ENCODE results near the gene MZF1. TPM values are rescaled to one million over a fixed set of nuclear protein-coding genes. Genes with fewer than 3 reads are reported as not detected.
A peak's percentile ranks its signal among the peaks of the same experiment; 100 is the strongest.

MZF1 gene
- total and polyA plus RNA-seq, 10 of the 15 experiments (the other 5 are each of a cell fraction or from before 2014, with no cell fraction given): 0.38 to 14.7 (median 7.2) TPM

GRCh38 chr19:58575183-58576041 is 2.3 kb upstream of the MZF1 start (continued):
- TF ChIP-seq ZNF592 (IDR thresholded peaks at IDR 0.05) (no peak), ASH2L (IDR thresholded peaks at IDR 0.05; ENCODE audit: borderline replicate concordance, low read depth) (no peak), TBL1XR1 (IDR thresholded peaks at IDR 0.05; ENCODE audit: low read depth, low read length) (no peak), SP1 (IDR thresholded peaks at IDR 0.05; ENCODE audit: low read depth, low read length) (peak; percentile 63), POLR2AphosphoS2 (IDR thresholded peaks at IDR 0.05; ENCODE audit: low read depth, low read length) (peak; percentile 65; the same call in 1 of the 2 replicates), NKRF (conservative IDR thresholded peaks at IDR 0.05) (peak; percentile 83; the same call in 1 of the 2 replicates), SIX5 (IDR thresholded peaks at IDR 0.05; ENCODE audit: low read depth, low read length, severe bottlenecking) (peak; percentile 89), FOS (IDR thresholded peaks at IDR 0.05; ENCODE audit: borderline replicate concordance, extremely low read depth, insufficient read length) (no peak), TARDBP (IDR thresholded peaks at IDR 0.05; ENCODE audit: borderline replicate concordance) (peak; percentile 88; the same call in 1 of the 2 replicates), NR2C2 (IDR thresholded peaks at IDR 0.05; ENCODE audit: borderline replicate concordance, control insufficient read depth, insufficient read length, low read depth) (no peak), POU2F2 (IDR thresholded peaks at IDR 0.05; ENCODE audit: borderline replicate concordance, low read depth, low read length) (no peak), SUPT20H (IDR thresholded peaks at IDR 0.05; ENCODE audit: borderline replicate concordance, control insufficient read depth, low read depth, low read length) (no peak), TAF1 (IDR thresholded peaks at IDR 0.05; ENCODE audit: borderline replicate concordance, low read depth, low read length) (peak; percentile 49; the same call in 1 of the 2 replicates), RB1 (IDR thresholded peaks at IDR 0.05; ENCODE audit: borderline replicate concordance) (0 out of 2 replicates have a peak, but pooled peaks have one; percentile 66), KLF5 (IDR thresholded peaks at IDR 0.05; ENCODE audit: partially characterized antibody) (peak; percentile 71), RAD51 (IDR thresholded peaks at IDR 0.05) (no peak), SUZ12 (IDR thresholded peaks at IDR 0.05; ENCODE audit: unreplicated experiment) (no peak), POLR2AphosphoS5 (IDR thresholded peaks at IDR 0.05; ENCODE audit: low read length) (peak; percentile 86), FOXK2 (IDR thresholded peaks at IDR 0.05) (no peak)
- TF ChIP-seq, protein P1, sequence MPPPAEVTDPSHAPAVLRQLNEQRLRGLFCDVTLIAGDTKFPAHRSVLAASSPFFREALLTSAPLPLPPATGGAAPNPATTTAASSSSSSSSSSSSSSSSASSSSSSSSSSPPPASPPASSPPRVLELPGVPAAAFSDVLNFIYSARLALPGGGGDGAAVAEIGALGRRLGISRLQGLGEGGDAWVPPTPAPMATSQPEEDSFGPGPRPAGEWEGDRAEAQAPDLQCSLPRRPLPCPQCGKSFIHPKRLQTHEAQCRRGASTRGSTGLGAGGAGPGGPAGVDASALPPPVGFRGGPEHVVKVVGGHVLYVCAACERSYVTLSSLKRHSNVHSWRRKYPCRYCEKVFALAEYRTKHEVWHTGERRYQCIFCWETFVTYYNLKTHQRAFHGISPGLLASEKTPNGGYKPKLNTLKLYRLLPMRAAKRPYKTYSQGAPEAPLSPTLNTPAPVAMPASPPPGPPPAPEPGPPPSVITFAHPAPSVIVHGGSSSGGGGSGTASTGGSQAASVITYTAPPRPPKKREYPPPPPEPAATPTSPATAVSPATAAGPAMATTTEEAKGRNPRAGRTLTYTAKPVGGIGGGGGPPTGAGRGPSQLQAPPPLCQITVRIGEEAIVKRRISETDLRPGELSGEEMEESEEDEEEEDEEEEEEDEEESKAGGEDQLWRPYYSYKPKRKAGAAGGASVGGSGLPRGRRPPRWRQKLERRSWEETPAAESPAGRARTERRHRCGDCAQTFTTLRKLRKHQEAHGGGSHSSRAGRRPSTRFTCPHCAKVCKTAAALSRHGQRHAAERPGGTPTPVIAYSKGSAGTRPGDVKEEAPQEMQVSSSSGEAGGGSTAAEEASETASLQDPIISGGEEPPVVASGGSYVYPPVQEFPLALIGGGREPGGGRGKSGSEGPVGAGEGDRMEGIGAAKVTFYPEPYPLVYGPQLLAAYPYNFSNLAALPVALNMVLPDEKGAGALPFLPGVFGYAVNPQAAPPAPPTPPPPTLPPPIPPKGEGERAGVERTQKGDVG (CRISPR knock-in tag; IDR thresholded peaks at IDR 0.05): no peak
